Epithelial cell of esophagus (primary cell): ENCODE results near the gene SCAPER.

Experiments
- DNase-seq: peaks from one replicate; pipeline ENCODE4 v3.0.0; 2010; ENCODE audit warnings: low read depth
- H3K4me3 ChIP-seq: 2 replicates; pipeline ENCODE4 v1.5.1; 2011; ENCODE audit warnings: mild to moderate bottlenecking, low read length, control low read depth
- TF ChIP-seq, protein P1 (sequence below): IDR thresholded peaks from 2 replicates; pipeline ENCODE4 v1.5.1; 2011; ENCODE audit warnings: low read depth, mild to moderate bottlenecking, low read length, control low read depth, inconsistent platforms; ENCODE audit not compliant: insufficient read depth; ENCODE audit errors: missing control alignments

The SCAPER gene

DNA sequence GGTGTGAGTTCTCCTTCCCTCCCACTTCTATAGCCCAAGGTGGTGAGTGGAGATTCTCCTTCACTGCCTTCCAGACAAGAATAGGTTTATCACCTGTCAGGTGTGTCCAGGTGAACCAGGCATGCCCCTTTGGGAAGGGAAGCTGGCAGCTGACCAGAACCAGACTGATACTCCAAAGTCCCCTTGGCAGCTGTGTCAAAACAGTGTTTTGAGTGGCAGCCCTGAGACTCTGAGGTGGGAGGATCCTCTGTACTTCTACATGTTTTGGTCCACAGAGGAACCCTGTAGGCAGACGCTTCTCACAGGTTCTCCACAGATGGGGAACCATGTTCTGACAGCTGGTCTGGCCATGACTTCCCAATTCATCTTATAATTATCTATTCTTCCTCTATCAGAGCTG, 538.4 kb downstream of the SCAPER start:
- no peak overlapping the region for H3K4me3 ChIP-seq
- DNase-seq: no peak
- TF ChIP-seq, protein P1, sequence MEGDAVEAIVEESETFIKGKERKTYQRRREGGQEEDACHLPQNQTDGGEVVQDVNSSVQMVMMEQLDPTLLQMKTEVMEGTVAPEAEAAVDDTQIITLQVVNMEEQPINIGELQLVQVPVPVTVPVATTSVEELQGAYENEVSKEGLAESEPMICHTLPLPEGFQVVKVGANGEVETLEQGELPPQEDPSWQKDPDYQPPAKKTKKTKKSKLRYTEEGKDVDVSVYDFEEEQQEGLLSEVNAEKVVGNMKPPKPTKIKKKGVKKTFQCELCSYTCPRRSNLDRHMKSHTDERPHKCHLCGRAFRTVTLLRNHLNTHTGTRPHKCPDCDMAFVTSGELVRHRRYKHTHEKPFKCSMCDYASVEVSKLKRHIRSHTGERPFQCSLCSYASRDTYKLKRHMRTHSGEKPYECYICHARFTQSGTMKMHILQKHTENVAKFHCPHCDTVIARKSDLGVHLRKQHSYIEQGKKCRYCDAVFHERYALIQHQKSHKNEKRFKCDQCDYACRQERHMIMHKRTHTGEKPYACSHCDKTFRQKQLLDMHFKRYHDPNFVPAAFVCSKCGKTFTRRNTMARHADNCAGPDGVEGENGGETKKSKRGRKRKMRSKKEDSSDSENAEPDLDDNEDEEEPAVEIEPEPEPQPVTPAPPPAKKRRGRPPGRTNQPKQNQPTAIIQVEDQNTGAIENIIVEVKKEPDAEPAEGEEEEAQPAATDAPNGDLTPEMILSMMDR: no peak

DNA sequence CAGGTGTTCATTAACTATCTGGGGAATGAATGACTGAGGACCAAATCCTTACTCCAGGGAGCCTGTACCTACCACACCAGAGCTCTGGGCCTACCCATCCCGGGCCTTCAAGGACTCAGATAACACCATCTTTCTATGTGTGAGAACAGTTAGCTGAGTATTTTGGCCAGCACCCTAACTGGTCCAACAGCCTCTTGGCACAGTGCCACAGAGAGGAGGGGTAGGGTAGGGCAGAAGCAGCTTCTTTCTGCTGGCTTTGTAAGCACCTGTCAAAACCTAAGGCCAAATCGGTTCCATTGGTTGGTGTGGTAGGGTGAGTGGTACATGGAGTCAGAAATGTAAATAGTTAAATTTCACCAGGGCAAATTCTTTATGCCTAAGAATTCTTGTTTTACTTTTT, 541.9 kb downstream of the SCAPER start:
- TF ChIP-seq, protein P1: no peak
- H3K4me3 ChIP-seq: no peak overlapping the region
- DNase-seq: no peak

DNA sequence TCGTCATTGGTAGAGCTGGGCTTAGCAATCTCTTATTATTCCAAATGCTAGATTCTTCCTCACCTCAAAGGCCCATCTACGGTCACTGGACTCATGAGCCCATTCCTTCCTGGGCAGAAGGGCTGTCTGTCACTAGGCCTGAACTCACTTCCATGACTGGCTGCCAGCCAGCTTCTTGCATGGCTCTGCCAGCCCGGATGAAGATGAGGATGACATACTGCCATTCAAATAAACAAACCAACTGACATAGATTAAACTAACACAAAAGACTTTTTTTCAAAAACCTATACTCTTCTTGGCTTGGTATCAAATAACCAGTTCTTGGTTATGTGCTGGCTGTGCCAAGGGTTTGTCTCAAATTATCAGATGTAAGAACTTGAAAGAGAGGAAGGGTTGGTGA, 544.7 kb downstream of the SCAPER start:
- H3K4me3 ChIP-seq: no peak overlapping the region
- DNase-seq: no peak
- TF ChIP-seq, protein P1: no peak

DNA sequence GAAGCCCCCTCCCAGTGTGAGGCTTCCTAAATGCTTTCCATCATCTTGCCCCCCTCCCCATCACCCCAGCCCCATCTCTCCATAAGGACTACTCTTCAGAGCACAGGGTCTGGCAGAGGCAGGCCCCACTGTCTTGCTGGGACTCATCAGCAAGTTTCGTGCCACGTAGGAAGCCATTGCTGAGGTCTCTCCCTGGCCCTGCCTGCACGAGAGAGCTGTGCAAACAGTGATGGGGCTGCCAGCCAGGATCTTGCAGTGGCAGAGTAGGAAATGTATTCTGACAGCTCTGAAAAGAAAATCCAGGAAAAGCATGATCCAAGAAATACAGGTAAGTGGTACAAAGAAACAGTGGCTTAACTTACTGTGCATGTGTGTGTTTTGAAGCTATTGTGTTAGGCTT, 546.0 kb downstream of the SCAPER start:
- TF ChIP-seq, protein P1: no peak
- DNase-seq: no peak
- H3K4me3 ChIP-seq: no peak overlapping the region

DNA sequence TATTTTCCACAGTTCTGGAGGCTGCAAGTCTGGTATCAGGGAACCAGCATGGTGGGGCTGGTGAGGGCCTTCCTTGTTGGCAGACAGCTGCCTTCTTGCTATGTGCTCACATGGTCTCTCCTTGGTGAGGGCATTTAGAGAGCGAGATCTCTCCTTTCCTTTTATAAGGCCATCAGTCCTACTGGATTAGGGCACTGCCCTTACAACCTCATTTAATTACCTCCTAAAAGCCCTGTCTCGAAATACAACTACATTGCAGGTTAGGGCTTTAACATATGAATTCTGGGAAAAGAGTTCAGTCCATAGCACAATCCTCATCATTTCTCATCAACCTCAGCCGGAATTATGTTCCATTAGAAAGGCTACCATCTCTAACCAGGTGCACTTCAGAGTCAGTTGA, 546.7 kb downstream of the SCAPER start:
- TF ChIP-seq, protein P1: no peak
- no peak for DNase-seq
- H3K4me3 ChIP-seq: no peak overlapping the region

DNA sequence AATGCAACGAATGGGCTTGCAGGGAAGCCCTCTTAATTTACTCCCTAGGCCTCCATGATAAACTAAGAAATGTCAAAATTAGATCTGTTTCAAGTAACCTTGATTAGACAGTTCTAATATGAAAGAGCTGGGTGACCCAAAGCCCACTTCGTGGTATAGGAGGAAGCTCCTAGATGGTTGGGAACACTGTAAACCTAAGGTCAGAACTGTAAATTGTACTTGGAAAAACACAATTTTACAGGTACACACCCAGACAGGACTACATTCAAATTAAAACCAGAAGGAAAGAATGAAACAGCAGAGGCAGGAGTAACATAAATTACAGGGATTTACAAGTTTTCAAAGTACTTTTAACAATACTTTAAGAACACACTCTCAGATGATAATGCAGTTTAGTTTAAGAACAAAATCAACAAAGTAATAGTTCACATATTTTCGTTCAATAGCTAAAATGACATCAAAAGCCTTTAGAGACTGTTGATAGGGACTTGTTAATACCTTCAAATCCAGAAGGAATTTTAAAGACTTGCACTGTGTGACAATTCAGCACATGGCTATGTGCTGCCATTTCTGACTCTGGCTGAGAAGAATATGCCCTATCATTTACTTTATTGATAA, 550.2 kb downstream of the SCAPER start:
- no peak overlapping the region for H3K4me3 ChIP-seq
- no peak for DNase-seq
- TF ChIP-seq, protein P1: no peak

DNA sequence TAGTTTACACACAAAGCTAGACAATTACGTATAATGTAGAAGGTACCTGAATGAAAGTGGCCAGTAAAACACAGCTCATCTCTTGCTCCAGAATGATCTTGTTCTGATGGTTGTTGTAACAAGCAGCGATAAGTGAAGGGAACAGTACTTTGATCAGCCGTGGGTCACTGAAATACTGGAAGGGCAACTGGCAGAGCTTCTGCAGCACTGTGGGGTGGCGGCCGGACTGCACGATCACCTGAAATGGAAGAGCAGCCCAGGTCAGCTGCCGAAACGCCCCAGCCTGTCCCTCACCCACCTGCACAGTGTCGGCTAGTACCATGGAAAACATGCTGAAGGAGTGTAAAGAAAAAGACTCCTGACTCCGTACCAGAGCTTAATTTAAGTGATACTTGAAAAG, 551.2 kb downstream of the SCAPER start:
- H3K4me3 ChIP-seq: no peak overlapping the region
- TF ChIP-seq, protein P1: no peak
- DNase-seq: no peak
